ENCODE results near the gene HIPK4.
"Not testable (repeated sequence)": the region's sequence is repeated elsewhere in the genome, so short reads cannot be mapped to it uniquely, and the experiment has no call there.

HIPK4 gene, protein sequence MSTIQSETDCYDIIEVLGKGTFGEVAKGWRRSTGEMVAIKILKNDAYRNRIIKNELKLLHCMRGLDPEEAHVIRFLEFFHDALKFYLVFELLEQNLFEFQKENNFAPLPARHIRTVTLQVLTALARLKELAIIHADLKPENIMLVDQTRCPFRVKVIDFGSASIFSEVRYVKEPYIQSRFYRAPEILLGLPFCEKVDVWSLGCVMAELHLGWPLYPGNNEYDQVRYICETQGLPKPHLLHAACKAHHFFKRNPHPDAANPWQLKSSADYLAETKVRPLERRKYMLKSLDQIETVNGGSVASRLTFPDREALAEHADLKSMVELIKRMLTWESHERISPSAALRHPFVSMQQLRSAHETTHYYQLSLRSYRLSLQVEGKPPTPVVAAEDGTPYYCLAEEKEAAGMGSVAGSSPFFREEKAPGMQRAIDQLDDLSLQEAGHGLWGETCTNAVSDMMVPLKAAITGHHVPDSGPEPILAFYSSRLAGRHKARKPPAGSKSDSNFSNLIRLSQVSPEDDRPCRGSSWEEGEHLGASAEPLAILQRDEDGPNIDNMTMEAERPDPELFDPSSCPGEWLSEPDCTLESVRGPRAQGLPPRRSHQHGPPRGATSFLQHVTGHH

DNA sequence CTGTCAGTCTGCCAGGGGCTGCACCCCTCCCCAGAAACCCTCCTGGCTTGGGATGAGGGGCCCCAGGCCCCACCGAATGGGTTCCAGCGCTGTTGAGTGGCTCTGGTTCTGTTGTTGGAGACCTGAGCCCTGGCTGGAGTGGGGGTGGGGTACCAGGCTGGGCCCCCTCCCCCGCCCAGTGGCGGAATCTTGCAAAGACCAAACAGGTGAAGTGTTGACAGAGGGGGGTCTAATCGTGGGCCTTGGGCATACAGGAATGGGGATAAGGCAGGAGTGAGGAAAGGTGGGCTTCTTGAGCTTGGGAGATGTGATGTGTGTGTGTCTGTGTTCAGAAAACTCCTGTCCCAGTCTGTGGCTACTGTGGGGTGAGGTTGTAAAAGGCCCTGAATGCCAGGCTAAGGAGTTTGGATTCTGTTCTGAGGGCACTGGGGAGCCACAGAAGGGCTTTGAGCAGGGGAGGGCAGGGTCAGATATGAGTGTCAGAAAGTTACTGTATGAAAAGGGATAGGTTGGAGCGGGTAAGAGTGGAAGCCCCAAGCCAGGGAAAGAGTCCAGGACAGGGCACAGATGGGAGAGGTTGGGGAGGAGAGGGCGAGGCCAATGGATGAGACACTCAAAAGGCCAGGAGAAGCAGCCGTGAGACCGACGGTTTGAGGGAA is at the start of gene HIPK4:
Gene HIPK4 (minus strand): TSS at position 98 of the 659 bp plus-strand sequence. CDS start 279 bp downstream, outside the sequence.
- no peaks in the 10 kb centered on the region for H3K27me3 ChIP-seq (ENCODE audit: control insufficient read depth in 1 of 2, insufficient read depth in 2 of 2, low read length in 2 of 2)
- no peak within 1 kb of the TSS for H3K27ac ChIP-seq (ENCODE audit: low read depth, low read length)
- H3K4me1 ChIP-seq (ENCODE audit: control insufficient read depth in 1 of 2, insufficient read depth in 2 of 2, low read length in 2 of 2) = no peaks in the 10 kb centered on the region
- H3K4me3 ChIP-seq (ENCODE audit: low read depth in 1 of 2, low read length in 2 of 2) = no peak within 1 kb of the TSS
- H3K9me3 ChIP-seq (ENCODE audit: control insufficient read depth in 1 of 2, low read length in 2 of 2) = no peaks in the 10 kb centered on the region
- H3K9ac ChIP-seq (ENCODE audit: low read depth in 1 of 2, low read length in 2 of 2) = no peak within 1 kb of the TSS
- no peaks in the 10 kb centered on the region for H3K36me3 ChIP-seq (ENCODE audit: control insufficient read depth in 1 of 2, insufficient read depth in 2 of 2, low read length in 2 of 2)

DNA sequence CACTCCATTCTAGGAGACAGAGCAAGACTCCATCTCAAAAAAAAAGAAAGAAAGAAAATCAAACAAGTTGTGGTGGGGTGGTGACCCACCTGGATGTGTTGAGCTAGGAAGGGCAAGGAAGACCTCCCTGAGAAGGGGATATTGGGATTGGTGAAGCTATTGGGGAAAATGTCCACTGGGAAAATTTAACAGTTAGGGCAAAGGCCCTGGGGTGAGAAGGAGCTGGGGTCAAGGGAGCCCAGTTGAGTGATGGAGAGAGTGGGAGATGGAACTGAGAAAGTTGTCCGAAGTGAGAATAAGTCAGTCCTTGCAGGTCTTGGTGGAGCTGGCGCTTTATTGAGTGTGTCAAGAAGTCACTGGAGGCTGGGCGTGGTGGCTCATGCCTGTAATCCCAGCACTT is 48.3 kb upstream of the HIPK4 start:
- H3K36me3 ChIP-seq (ENCODE audit: control insufficient read depth in 1 of 2, insufficient read depth in 2 of 2, low read length in 2 of 2) = peaks cover 14 to 20% of the 10 kb centered on the region in 2 donors
- no peaks in the 10 kb centered on the region for H3K27me3 ChIP-seq (ENCODE audit: control insufficient read depth in 1 of 2, insufficient read depth in 2 of 2, low read length in 2 of 2)
- H3K27ac ChIP-seq (ENCODE audit: low read depth, low read length) = no peak overlapping the region
- H3K4me3 ChIP-seq (ENCODE audit: low read depth in 1 of 2, low read length in 2 of 2) = no peak overlapping the region
- peaks cover 10 to 12% of the 10 kb centered on the region in 2 donors for H3K4me1 ChIP-seq (ENCODE audit: control insufficient read depth in 1 of 2, insufficient read depth in 2 of 2, low read length in 2 of 2)
- no peaks in the 10 kb centered on the region for H3K9me3 ChIP-seq (ENCODE audit: control insufficient read depth in 1 of 2, low read length in 2 of 2)
- H3K9ac ChIP-seq (ENCODE audit: low read depth in 1 of 2, low read length in 2 of 2) = no peak overlapping the region

DNA sequence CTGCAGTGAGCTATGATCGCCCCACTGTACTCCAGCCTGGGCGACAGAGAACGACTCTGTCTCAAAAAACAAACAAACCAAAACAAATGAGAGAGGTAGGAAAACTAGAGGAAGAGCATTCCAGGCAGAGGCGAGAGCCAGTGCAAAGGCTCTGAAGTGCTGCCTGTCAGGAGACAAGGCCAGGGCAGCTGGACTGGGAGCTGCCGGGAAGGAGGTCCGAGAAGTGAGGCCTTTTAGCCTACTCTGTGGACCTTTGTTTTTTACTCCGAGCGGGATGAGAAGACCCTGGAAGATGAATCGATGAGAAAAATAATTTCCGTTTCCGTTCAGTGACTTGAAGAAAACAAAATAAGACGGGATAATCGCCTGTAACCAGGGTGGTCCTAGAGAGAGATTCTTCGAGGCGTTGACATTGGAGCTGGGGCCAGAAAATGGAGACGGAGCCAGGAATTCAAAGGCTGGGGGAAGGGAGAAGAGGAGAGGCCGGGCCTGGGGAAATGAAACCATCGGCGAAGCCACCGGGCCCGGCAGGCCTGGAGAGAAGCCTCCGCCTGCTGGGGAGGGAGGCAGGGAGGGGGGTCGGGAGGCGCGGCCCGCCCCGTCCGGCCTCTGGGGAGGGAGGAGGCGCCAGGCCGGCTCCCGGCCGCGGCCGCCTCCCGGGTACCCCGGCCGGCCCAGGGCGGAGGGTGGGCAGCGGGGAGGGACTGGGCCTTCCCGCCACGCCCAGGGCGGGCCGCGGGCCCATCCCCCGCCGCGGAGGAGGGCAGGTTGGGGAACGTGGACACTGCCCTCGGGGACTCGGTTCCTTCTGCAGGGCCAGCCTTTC is 43.6 kb upstream of the HIPK4 start:
- H3K9ac ChIP-seq (ENCODE audit: low read depth in 1 of 2, low read length in 2 of 2) = peak overlapping the region; percentile 87 to 94
- H3K9me3 ChIP-seq (ENCODE audit: control insufficient read depth in 1 of 2, low read length in 2 of 2) = no peaks in the 10 kb centered on the region
- H3K36me3 ChIP-seq (ENCODE audit: control insufficient read depth in 1 of 2, insufficient read depth in 2 of 2, low read length in 2 of 2) = no peaks in the 10 kb centered on the region
- H3K27ac ChIP-seq (ENCODE audit: low read depth, low read length) = peak overlapping the region; percentile 94
- no peaks in the 10 kb centered on the region for H3K27me3 ChIP-seq (ENCODE audit: control insufficient read depth in 1 of 2, insufficient read depth in 2 of 2, low read length in 2 of 2)
- H3K4me1 ChIP-seq (ENCODE audit: control insufficient read depth in 1 of 2, insufficient read depth in 2 of 2, low read length in 2 of 2) = peaks cover 0 to 10% of the 10 kb centered on the region in 2 donors
- H3K4me3 ChIP-seq (ENCODE audit: low read depth in 1 of 2, low read length in 2 of 2) = peak overlapping the region; percentile 68 to 73

DNA sequence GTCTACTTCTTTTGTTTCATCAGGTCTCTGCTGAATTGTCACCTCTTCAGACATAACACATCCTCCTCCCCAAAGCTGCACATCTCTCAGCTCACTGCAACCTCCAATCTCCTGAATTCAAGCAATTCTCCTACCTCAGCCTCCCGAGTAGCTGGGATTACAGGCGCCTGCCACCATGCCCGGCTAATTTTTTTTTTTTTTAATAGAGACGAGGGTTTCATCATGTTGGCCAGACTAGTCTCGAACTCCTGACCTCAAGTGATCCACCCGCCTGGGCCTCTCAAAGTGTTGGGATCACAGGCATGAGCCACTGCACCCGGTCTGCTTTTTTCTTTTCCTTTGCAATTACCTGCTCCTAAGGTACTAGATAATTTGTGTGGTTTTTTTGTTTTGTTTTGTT is 42.8 kb upstream of the HIPK4 start:
- H3K4me1 ChIP-seq (ENCODE audit: control insufficient read depth in 1 of 2, insufficient read depth in 2 of 2, low read length in 2 of 2) = peaks cover 0 to 10% of the 10 kb centered on the region in 2 donors
- peak overlapping the region; percentile 87 to 94 for H3K9ac ChIP-seq (ENCODE audit: low read depth in 1 of 2, low read length in 2 of 2)
- not testable (repeated sequence) for H3K9me3 ChIP-seq (ENCODE audit: control insufficient read depth in 1 of 2, low read length in 2 of 2); H3K36me3 ChIP-seq (ENCODE audit: control insufficient read depth in 1 of 2, insufficient read depth in 2 of 2, low read length in 2 of 2); H3K27ac ChIP-seq (ENCODE audit: low read depth, low read length); H3K27me3 ChIP-seq (ENCODE audit: control insufficient read depth in 1 of 2, insufficient read depth in 2 of 2, low read length in 2 of 2)
- peak overlapping the region in 1 of 2 donors; percentile 73 for H3K4me3 ChIP-seq (ENCODE audit: low read depth in 1 of 2, low read length in 2 of 2)

DNA sequence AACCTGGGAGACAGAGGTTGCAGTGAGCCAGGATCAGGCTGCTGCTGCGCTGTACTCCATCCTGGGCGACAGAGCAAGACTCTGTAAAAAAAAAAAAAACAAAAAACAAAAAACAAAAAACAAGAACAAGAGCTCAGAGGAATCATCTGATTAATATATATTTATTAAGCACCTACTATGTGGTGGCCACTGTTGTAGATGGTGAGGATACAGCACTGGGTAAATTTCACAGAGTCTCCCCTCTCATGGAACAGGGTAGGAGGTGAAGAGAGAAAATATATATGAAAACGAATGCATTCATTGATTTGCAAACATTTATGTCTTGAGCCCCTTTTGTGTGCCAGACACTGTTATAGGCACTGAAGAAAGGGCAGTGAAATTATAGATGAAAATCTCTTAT is 41.7 kb upstream of the HIPK4 start:
- Histone ChIP-seq H3K36me3 (ENCODE audit: control insufficient read depth in 1 of 2, insufficient read depth in 2 of 2, low read length in 2 of 2) (no peaks in the 10 kb centered on the region), H3K27me3 (ENCODE audit: control insufficient read depth in 1 of 2, insufficient read depth in 2 of 2, low read length in 2 of 2) (no peaks in the 10 kb centered on the region), H3K4me3 (ENCODE audit: low read depth in 1 of 2, low read length in 2 of 2) (no peak overlapping the region), H3K9ac (ENCODE audit: low read depth in 1 of 2, low read length in 2 of 2) (no peak overlapping the region), H3K9me3 (ENCODE audit: control insufficient read depth in 1 of 2, low read length in 2 of 2) (no peaks in the 10 kb centered on the region), H3K27ac (ENCODE audit: low read depth, low read length) (no peak overlapping the region), H3K4me1 (ENCODE audit: control insufficient read depth in 1 of 2, insufficient read depth in 2 of 2, low read length in 2 of 2) (peaks cover 0 to 10% of the 10 kb centered on the region in 2 donors)

DNA sequence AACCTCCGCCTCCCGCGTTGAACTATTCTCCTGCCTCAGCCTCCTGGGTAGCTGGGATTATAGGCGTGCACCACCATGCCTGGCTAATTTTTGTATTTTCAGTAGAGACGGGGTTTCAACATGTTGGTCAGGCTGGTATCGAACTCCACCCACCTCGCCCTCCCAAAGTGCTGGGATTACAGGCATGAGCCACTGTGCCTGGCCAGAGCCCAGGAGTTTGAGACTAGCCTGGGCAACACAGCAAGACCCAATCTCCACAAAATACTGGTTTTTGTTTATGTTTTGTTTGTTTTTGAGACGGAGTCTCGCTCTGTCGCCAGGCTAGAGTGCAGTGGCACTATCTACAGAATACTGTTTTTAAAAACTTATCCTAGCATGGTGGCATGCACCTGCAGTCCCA is 40.3 kb upstream of the HIPK4 start:
- H3K4me3 ChIP-seq (ENCODE audit: low read depth in 1 of 2, low read length in 2 of 2); H3K9ac ChIP-seq (ENCODE audit: low read depth in 1 of 2, low read length in 2 of 2); H3K9me3 ChIP-seq (ENCODE audit: control insufficient read depth in 1 of 2, low read length in 2 of 2); H3K36me3 ChIP-seq (ENCODE audit: control insufficient read depth in 1 of 2, insufficient read depth in 2 of 2, low read length in 2 of 2); H3K27me3 ChIP-seq (ENCODE audit: control insufficient read depth in 1 of 2, insufficient read depth in 2 of 2, low read length in 2 of 2); H3K27ac ChIP-seq (ENCODE audit: low read depth, low read length): not testable (repeated sequence)
- peaks cover 0 to 15% of the 10 kb centered on the region in 2 donors for H3K4me1 ChIP-seq (ENCODE audit: control insufficient read depth in 1 of 2, insufficient read depth in 2 of 2, low read length in 2 of 2)

DNA sequence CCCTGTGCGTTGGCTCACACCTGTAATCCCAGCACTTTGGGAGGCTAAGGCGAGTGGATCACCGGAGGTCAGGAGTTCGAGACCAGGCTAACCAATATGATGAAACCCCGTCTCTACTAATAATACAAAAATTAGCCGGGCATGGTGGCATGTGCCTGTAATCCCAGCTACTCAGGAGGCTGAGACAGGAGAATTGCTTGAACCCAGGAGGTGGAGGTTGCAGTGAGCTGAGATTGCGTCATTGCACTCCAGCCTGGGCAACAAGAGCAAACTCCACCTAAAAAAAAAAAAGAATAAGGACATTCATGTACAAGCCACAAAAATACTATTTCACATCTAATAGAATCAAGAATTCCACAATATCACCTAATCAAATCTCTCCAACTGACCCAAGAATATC is 38.2 kb upstream of the HIPK4 start:
- peaks cover 4 to 17% of the 10 kb centered on the region in 2 donors for H3K4me1 ChIP-seq (ENCODE audit: control insufficient read depth in 1 of 2, insufficient read depth in 2 of 2, low read length in 2 of 2)
- not testable (repeated sequence) for H3K9ac ChIP-seq (ENCODE audit: low read depth in 1 of 2, low read length in 2 of 2); H3K4me3 ChIP-seq (ENCODE audit: low read depth in 1 of 2, low read length in 2 of 2); H3K27ac ChIP-seq (ENCODE audit: low read depth, low read length); H3K36me3 ChIP-seq (ENCODE audit: control insufficient read depth in 1 of 2, insufficient read depth in 2 of 2, low read length in 2 of 2); H3K27me3 ChIP-seq (ENCODE audit: control insufficient read depth in 1 of 2, insufficient read depth in 2 of 2, low read length in 2 of 2); H3K9me3 ChIP-seq (ENCODE audit: control insufficient read depth in 1 of 2, low read length in 2 of 2)

DNA sequence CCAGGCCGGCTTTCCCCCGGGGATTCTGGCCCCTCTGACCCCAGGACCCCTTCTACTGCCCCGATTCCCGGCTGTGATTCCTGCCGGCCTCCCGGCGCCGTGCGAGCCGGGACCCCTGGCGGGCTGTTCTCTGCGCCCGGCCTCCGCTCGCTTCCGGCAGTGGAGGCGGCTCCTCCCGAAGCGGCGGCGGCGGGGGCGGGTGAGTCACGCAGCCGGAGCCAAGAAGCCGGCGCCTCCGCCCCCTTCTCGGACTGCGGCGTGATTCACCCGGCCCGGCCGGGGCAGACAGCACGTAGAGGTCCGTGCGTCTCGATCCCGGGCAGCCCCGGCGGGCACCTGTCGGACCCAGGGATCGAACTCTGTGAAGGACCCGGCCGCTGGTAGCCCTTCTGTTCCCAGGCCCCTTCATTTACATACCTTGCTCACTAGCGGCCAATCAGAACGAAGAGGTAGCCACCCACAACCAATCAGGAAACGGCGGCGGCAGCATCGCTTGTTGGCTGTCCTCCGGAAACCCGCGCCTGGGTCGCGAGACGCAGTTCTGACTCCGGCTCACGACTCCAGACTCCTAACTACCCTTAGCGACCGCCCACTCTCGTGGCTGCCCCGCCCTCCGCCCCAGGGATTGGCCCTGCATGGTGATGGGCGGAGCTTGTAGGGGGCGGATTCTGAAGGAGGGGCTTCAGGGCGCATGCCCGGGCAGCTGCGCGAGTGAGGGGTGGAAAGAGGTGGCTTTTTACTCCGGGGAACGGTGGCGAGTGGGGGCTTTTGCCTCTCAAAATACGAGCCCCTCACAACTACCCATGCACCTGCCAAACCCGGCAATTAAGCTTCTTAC is 35.7 kb upstream of the HIPK4 start, which contains the start of gene SERTAD1:
Gene SERTAD1 (minus strand): TSS at position 543 of the 838 bp plus-strand sequence. CDS start 2,446 bp downstream, outside the sequence.
- Histone ChIP-seq H3K9ac (ENCODE audit: low read depth in 1 of 2, low read length in 2 of 2) (peak within 1 kb of the TSS; percentile 95 to 99), H3K27me3 (ENCODE audit: control insufficient read depth in 1 of 2, insufficient read depth in 2 of 2, low read length in 2 of 2) (no peaks in the 10 kb centered on the region), H3K36me3 (ENCODE audit: control insufficient read depth in 1 of 2, insufficient read depth in 2 of 2, low read length in 2 of 2) (peaks cover 6 to 13% of the 10 kb centered on the region in 2 donors), H3K9me3 (ENCODE audit: control insufficient read depth in 1 of 2, low read length in 2 of 2) (no peaks in the 10 kb centered on the region), H3K27ac (ENCODE audit: low read depth, low read length) (peak within 1 kb of the TSS; percentile 97), H3K4me3 (ENCODE audit: low read depth in 1 of 2, low read length in 2 of 2) (peak within 1 kb of the TSS; percentile 84 to 97), H3K4me1 (ENCODE audit: control insufficient read depth in 1 of 2, insufficient read depth in 2 of 2, low read length in 2 of 2) (peaks cover 14 to 23% of the 10 kb centered on the region in 2 donors)

All from duodenal mucosa (tissue), 2 donors.